Esophagus squamous epithelium (tissue), 4 donors: ENCODE results near the gene CHD3.

Source experiments
- CTCF ChIP-seq, 6 experiments: fragments of 450-650 bp in 4 of 6; fragments of 200-600 bp in 2 of 6; sonication (generic) in 2 of 6; IDR thresholded peaks; one replicate each; pipeline ENCODE4 v1.5.1; 2016 to 2019; ENCODE audit warnings: antibody characterized with exemption in 6 of 6, mild to moderate bottlenecking in 4 of 6, moderate library complexity in 4 of 6
- POLR2A ChIP-seq, 4 donors: fragments of 450-650 bp; IDR thresholded peaks; one replicate each; pipeline ENCODE4 v1.6.1; 2017; ENCODE audit warnings: antibody characterized with exemption in 4 of 4, mild to moderate bottlenecking in 4 of 4, moderate library complexity in 3 of 4

- no peak for TF ChIP-seq POLR2A (IDR thresholded peaks at IDR 0.05)
- peak in 5 of 6 experiments; percentile 48 to 78 (median 59) for TF ChIP-seq CTCF (IDR thresholded peaks at IDR 0.05)
Measured at GRCh38 chr17:7889166-7889955, 772 bp downstream of the CHD3 start.
